HCT116 (cell line): ENCODE measurements around the gene RNASEL. TPM values are rescaled to one million over a fixed set of nuclear protein-coding genes. Genes with fewer than 3 reads are reported as not detected.

Experiments
- ATAC-seq: fragments of 200-7000 bp; cut with Tn5 transposase; 2 replicates; pipeline ENCODE4 v1.9.1; 2020; ENCODE audit warnings: mild to moderate bottlenecking, moderate library complexity
- BruUV-seq: library from RNA; stranded (reverse); fragments of 400-500 nt; replicated peaks from 2 replicates; lab custom pipeline; 2021; lab: Mats Ljungman, UMichigan
- CTCF ChIA-PET: fragments of 300-600 bp; sonication (Branson Sonifier 250); formaldehyde crosslinking; loops from one replicate; lab custom pipeline; 2021; ENCODE audit warnings: antibody characterized with exemption; lab: Charles Lee
- POLR2A ChIA-PET: fragments of 300-600, 350-600 bp; sonication (Branson Sonifier 250); formaldehyde crosslinking; loops from one replicate; lab custom pipeline; 2021; ENCODE audit warnings: antibody characterized with exemption; lab: Charles Lee
- RAD21 ChIA-PET, 2 experiments: fragments of 300-600 bp; sonication (Branson Sonifier 250); formaldehyde crosslinking; loops; one replicate each; lab custom pipeline; 2023; ENCODE audit warnings: low total read pairs in 2 of 2; ENCODE audit not compliant: uncharacterized antibody in 2 of 2, unreplicated experiment in 2 of 2, low non-redundant PET in 1 of 2; lab: Charles Lee
- DNase-seq: peaks from one replicate; pipeline ENCODE4 v3.0.0-alpha.2; 2010; ENCODE audit warnings: low read depth, low spot score
- H2AFZ ChIP-seq: fragments of 200-600 bp; shearing (Covaris generic), sonication (generic); 2 replicates; pipeline ENCODE4 v1.6.1; 2017; ENCODE audit warnings: low read depth, mixed run types, mixed read lengths, antibody characterized with exemption, low read length; ENCODE audit not compliant: poor library complexity, severe bottlenecking
- H3K27ac ChIP-seq: 2 replicates; pipeline ENCODE4 v1.5.1; 2012; ENCODE audit warnings: low read depth, low read length
- H3K27me3 ChIP-seq: fragments of 200-600 bp; sonication (generic); 2 replicates; pipeline ENCODE4 v1.6.1; 2016; ENCODE audit warnings: mixed run types, low read length, mixed read lengths; ENCODE audit not compliant: insufficient read depth
- H3K36me3 ChIP-seq, 2 experiments: fragments of 200-500 bp in 1 of 2; fragments of 200-600 bp in 1 of 2; sonication (Bioruptor generic) in 1 of 2; sonication (generic) in 1 of 2; 2 replicates each; pipeline versions ENCODE4 v1.5.1 to v1.6.1; 2014 to 2016; ENCODE audit warnings: low read length in 2 of 2, inconsistent platforms in 1 of 2, mixed read lengths in 1 of 2, mixed run types in 1 of 2; ENCODE audit not compliant: insufficient read depth in 2 of 2, control insufficient read depth in 1 of 2
- H3K4me1 ChIP-seq, 2 experiments: fragments of 200-600 bp in 1 of 2; sonication (generic) in 1 of 2; 2 replicates each; pipeline versions ENCODE4 v1.5.1 to v1.6.1; 2012 to 2017; ENCODE audit warnings: low read length in 2 of 2, inconsistent platforms in 1 of 2, mild to moderate bottlenecking in 1 of 2, mixed read lengths in 1 of 2, mixed run types in 1 of 2, moderate library complexity in 1 of 2; ENCODE audit not compliant: insufficient read depth in 2 of 2, control insufficient read depth in 1 of 2
- H3K4me2 ChIP-seq: fragments of 200-600 bp; sonication (generic); 2 replicates; pipeline ENCODE4 v1.6.1; 2017; ENCODE audit warnings: mixed run types, low read length, mixed read lengths
- H3K4me3 ChIP-seq, 2 experiments: fragments of 200-600 bp in 1 of 2; sonication (generic) in 1 of 2; replicated peaks in 1 of 2; 2 replicates each; pipeline ENCODE4 v1.5.1; 2011 to 2016; ENCODE audit warnings: low read length in 2 of 2, control low read depth in 1 of 2, low read depth in 1 of 2, mild to moderate bottlenecking in 1 of 2, mixed read lengths in 1 of 2, mixed run types in 1 of 2
- H3K79me2 ChIP-seq: fragments of 200-600 bp; sonication (generic); 2 replicates; pipeline ENCODE4 v1.6.1; 2017; ENCODE audit warnings: mild to moderate bottlenecking, mixed run types, low read length, moderate library complexity, mixed read lengths; ENCODE audit not compliant: insufficient read depth
- H3K9ac ChIP-seq: fragments of 200-600 bp; sonication (generic); 2 replicates; pipeline ENCODE4 v1.6.1; 2016; ENCODE audit warnings: low read length, mixed read lengths
- H3K9me2 ChIP-seq: fragments of 200-600 bp; sonication (generic), shearing (Covaris generic); 2 replicates; pipeline ENCODE4 v1.6.1; 2017; ENCODE audit warnings: mixed run types, mild to moderate bottlenecking, moderate library complexity; ENCODE audit not compliant: insufficient read depth
- H3K9me3 ChIP-seq, 2 experiments: fragments of 200-500 bp in 1 of 2; fragments of 200-600 bp in 1 of 2; sonication (Bioruptor generic) in 1 of 2; sonication (generic) in 1 of 2; 2 replicates each; pipeline ENCODE4 v1.6.1; 2014 to 2017; ENCODE audit warnings: low read length in 2 of 2, mixed read lengths in 2 of 2, inconsistent platforms in 1 of 2, low read depth in 1 of 2, mild to moderate bottlenecking in 1 of 2, mixed run types in 1 of 2, moderate library complexity in 1 of 2; ENCODE audit not compliant: control insufficient read depth in 1 of 2, insufficient read depth in 1 of 2
- H4K20me1 ChIP-seq: fragments of 200-600 bp; sonication (generic), shearing (Covaris generic); 2 replicates; pipeline ENCODE4 v1.6.1; 2017; ENCODE audit warnings: mixed run types, mild to moderate bottlenecking, moderate library complexity; ENCODE audit not compliant: insufficient read depth
- CBX3 ChIP-seq: IDR thresholded peaks from 2 replicates; pipeline ENCODE4 v1.6.1; 2012; ENCODE audit warnings: low read depth
- CEBPB ChIP-seq: IDR thresholded peaks from 2 replicates; pipeline ENCODE4 v1.6.1; 2012; ENCODE audit warnings: low read depth
- EGR1 ChIP-seq: IDR thresholded peaks from 2 replicates; pipeline ENCODE4 v1.6.1; 2012; ENCODE audit warnings: low read depth
- ELF1 ChIP-seq: IDR thresholded peaks from 2 replicates; pipeline ENCODE4 v1.6.1; 2012; ENCODE audit warnings: low read depth, borderline replicate concordance
- EZH2 ChIP-seq: fragments of 200-600 bp; sonication (generic); IDR thresholded peaks from 2 replicates; pipeline ENCODE4 v1.6.1; 2017; ENCODE audit warnings: antibody characterized with exemption, mixed run types
- EZH2phosphoT487 ChIP-seq: fragments of 200-600 bp; IDR thresholded peaks from 2 replicates; pipeline ENCODE4 v1.6.1; 2018; ENCODE audit warnings: antibody characterized with exemption, borderline replicate concordance
- FOSL1 ChIP-seq: IDR thresholded peaks from 2 replicates; pipeline ENCODE4 v1.6.1; 2012; ENCODE audit warnings: low read depth
- MAX ChIP-seq: IDR thresholded peaks from 2 replicates; pipeline ENCODE4 v1.6.1; 2012
- POLR2A ChIP-seq: IDR thresholded peaks from 2 replicates; pipeline ENCODE4 v1.7.0; 2011; ENCODE audit warnings: borderline replicate concordance; ENCODE audit not compliant: insufficient read depth, insufficient read length; ENCODE audit errors: extremely low read depth
- RAD21 ChIP-seq: IDR thresholded peaks from 2 replicates; pipeline ENCODE4 v1.6.1; 2012; ENCODE audit warnings: low read depth, mild to moderate bottlenecking
- REST ChIP-seq: IDR thresholded peaks from 2 replicates; pipeline ENCODE4 v1.6.1; 2012; ENCODE audit warnings: low read depth
- SIN3A ChIP-seq: IDR thresholded peaks from 2 replicates; pipeline ENCODE4 v1.6.1; 2012; ENCODE audit warnings: low read depth
- SP1 ChIP-seq: IDR thresholded peaks from 2 replicates; pipeline ENCODE4 v1.6.1; 2012; ENCODE audit warnings: low read depth
- TCF7L2 ChIP-seq: IDR thresholded peaks from 2 replicates; pipeline ENCODE4 v1.7.0; 2011; ENCODE audit warnings: borderline replicate concordance, inconsistent platforms; ENCODE audit not compliant: insufficient read depth, insufficient read length; ENCODE audit errors: extremely low read depth
- YY1 ChIP-seq: IDR thresholded peaks from 2 replicates; pipeline ENCODE4 v1.6.1; 2011; ENCODE audit warnings: low read length, low read depth, moderate library complexity, mild to moderate bottlenecking; ENCODE audit not compliant: insufficient replicate concordance; ENCODE audit errors: extremely low read depth
- ZFX ChIP-seq: fragments of 450-650 bp; IDR thresholded peaks from 2 replicates; pipeline ENCODE4 v1.6.1; 2017
- ZNF274 ChIP-seq: fragments of 200-500 bp; sonication (Bioruptor generic); IDR thresholded peaks from 2 replicates; pipeline ENCODE4 v1.6.1; 2014; ENCODE audit warnings: mild to moderate bottlenecking, low read depth, low read length, inconsistent platforms
- intact Hi-C: fragments of 100-400 bp; cut with micrococcal nuclease; formaldehyde crosslinking; loops from 2 replicates; pipeline ENCODE4 v1.10.0; 2022
- total RNA-seq: library from RNA; stranded (reverse); gene quantifications from one replicate; pipeline ENCODE4 v1.2.1, GENCODE V29; 2021; ENCODE audit not compliant: unreplicated experiment
- TF ChIP-seq, protein P1 (sequence below), 3 experiments: fragments of 200-600 bp in 1 of 3; sonication (generic) in 1 of 3; IDR thresholded peaks in 2 of 3; conservative IDR thresholded peaks in 1 of 3; 2 replicates each; pipeline ENCODE4 v1.5.1; 2012 to 2017; ENCODE audit warnings: low read depth in 2 of 3, low read length in 2 of 3, antibody characterized with exemption in 1 of 3, borderline replicate concordance in 1 of 3, control low read depth in 1 of 3, mild to moderate bottlenecking in 1 of 3, mixed read lengths in 1 of 3, mixed run types in 1 of 3, moderate library complexity in 1 of 3; ENCODE audit not compliant: insufficient read depth in 1 of 3

Gene RNASEL
- total RNA-seq, 1 experiment from 2014 or later, result 2.9 TPM

- ChIA-PET CTCF (interaction anchor here (0.6 to 17.3 kb wide), 15 partner anchors 8 to 515 kb away, joined by 3 to 412 read pairs (median 4); partner anchors contain the start of genes NPL and RGS16), RAD21 (interaction anchor here (0.6 to 1.6 kb wide), 7 partner anchors 9 to 511 kb away, joined by 3 to 6 read pairs (median 3); partner anchors contain the start of gene RGS16 (in 1 of the 2)), POLR2A (interaction anchor here (1.5 to 2.3 kb wide), 3 partner anchors 8 to 191 kb away, joined by 4 to 9 read pairs (median 8); partner anchors contain the start of gene RGS16)
- Histone ChIP-seq H3K4me1 (no peaks in the 10 kb centered on the region), H3K4me3 (no peak overlapping the region), H3K27ac (no peak overlapping the region), H3K9me3 (no peaks in the 10 kb centered on the region), H3K79me2 (no peaks in the 10 kb centered on the region), H3K9ac (no peak overlapping the region), H3K9me2 (no peaks in the 10 kb centered on the region), H3K36me3 (peaks cover 8 to 13% of the 10 kb centered on the region in 2 experiments; a peak in 3 of 4 replicates), H3K4me2 (0 out of 2 replicates have a peak overlapping the region, but pooled peaks have one; percentile 8), H4K20me1 (no peaks in the 10 kb centered on the region), H3K27me3 (no peaks in the 10 kb centered on the region), H2AFZ (peak overlapping the region; percentile 75)
- no TSS peak for BruUV-seq
- TF ChIP-seq MAX, result no peak
- no peak for TF ChIP-seq CEBPB
- TF ChIP-seq POLR2A, result no peak
- TF ChIP-seq SIN3A, result no peak
- TF ChIP-seq, protein P1, sequence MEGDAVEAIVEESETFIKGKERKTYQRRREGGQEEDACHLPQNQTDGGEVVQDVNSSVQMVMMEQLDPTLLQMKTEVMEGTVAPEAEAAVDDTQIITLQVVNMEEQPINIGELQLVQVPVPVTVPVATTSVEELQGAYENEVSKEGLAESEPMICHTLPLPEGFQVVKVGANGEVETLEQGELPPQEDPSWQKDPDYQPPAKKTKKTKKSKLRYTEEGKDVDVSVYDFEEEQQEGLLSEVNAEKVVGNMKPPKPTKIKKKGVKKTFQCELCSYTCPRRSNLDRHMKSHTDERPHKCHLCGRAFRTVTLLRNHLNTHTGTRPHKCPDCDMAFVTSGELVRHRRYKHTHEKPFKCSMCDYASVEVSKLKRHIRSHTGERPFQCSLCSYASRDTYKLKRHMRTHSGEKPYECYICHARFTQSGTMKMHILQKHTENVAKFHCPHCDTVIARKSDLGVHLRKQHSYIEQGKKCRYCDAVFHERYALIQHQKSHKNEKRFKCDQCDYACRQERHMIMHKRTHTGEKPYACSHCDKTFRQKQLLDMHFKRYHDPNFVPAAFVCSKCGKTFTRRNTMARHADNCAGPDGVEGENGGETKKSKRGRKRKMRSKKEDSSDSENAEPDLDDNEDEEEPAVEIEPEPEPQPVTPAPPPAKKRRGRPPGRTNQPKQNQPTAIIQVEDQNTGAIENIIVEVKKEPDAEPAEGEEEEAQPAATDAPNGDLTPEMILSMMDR (IDR thresholded peaks at IDR 0.05 in 2 of 3, conservative IDR thresholded peaks at IDR 0.05 in 1 of 3; ENCODE audit: borderline replicate concordance in 1 of 3, insufficient read depth in 1 of 3, low read depth in 2 of 3, low read length in 2 of 3), result peak; percentile 78 to 93 (median 92)
- no peak for TF ChIP-seq FOSL1
- no peak for TF ChIP-seq YY1
- TF ChIP-seq RAD21, result peak; percentile 80
- TF ChIP-seq ZNF274, result no peak
- TF ChIP-seq EZH2, result no peak
- TF ChIP-seq SP1, result no peak
- no peak for TF ChIP-seq ZFX
- TF ChIP-seq CBX3, result no peak
- no peak for TF ChIP-seq REST
- no peak for TF ChIP-seq EGR1
- no peak for TF ChIP-seq EZH2phosphoT487
- no peak for TF ChIP-seq TCF7L2
- TF ChIP-seq ELF1, result no peak
- DNase-seq, result peak; percentile 43
- intact Hi-C loops, result loop anchor here (2.0 kb wide), 2 partner anchors 149 to 511 kb away; no protein-coding TSS in a partner anchor
- peak; percentile 86 for ATAC-seq
Observed at GRCh38 chr1:182595641-182596240, 6.7 kb upstream of the RNASEL start.
